K562 (cell line): ENCODE results near the gene SLC17A4. TPM values are rescaled to one million over a fixed set of nuclear protein-coding genes. Genes with fewer than 3 reads are reported as not detected.

Experiments
- ATAC-seq: fragments of 200-7000 bp; cut with Tn5 transposase; 3 replicates; pipeline ENCODE4 v1.9.1; 2020; ENCODE audit warnings: moderate library complexity
- BruUV-seq: library from RNA; stranded (reverse); fragments of 400-500 nt; replicated peaks from 2 replicates; lab custom pipeline; 2021; lab: Mats Ljungman, UMichigan
- CTCF ChIA-PET: fragments of 300-600 bp; formaldehyde crosslinking; extraction: SDS; loops from one replicate; lab custom pipeline; 2021; ENCODE audit warnings: low intra/inter-chr PET ratio; lab: Yijun Ruan, JAX
- POLR2A ChIA-PET: fragments of 300-600, 350-650 bp; sonication (Branson Sonifier 250); formaldehyde crosslinking; extraction: SDS; loops from one replicate; lab custom pipeline; 2021; ENCODE audit warnings: antibody characterized with exemption, inconsistent platforms; lab: Yijun Ruan, JAX
- DNase-seq, 4 experiments: peaks; one replicate each; pipeline versions ENCODE4 v3.0.0 to v3.0.0-alpha.2; 2011 to 2018; ENCODE audit warnings: low spot score in 3 of 4, mixed read lengths in 3 of 4; ENCODE audit errors: extremely low read depth in 1 of 4
- FAIRE-seq: peaks from 2 replicates; lab custom pipeline; 2011; peaks lifted over from hg19 to GRCh38; lab: Jason Lieb, UNC
- H2AFZ ChIP-seq: 2 replicates; pipeline ENCODE4 v1.6.0; 2011; ENCODE audit warnings: low read depth, low read length, control low read depth, inconsistent platforms
- H3K27ac ChIP-seq: fragments of 200-600 bp; 3 replicates; pipeline ENCODE4 v1.8.0; 2011; ENCODE audit warnings: low read depth, mild to moderate bottlenecking, control low read depth, inconsistent platforms, low read length, moderate library complexity, mixed read lengths; ENCODE audit errors: extremely low read depth
- H3K27me3 ChIP-seq, 2 experiments: fragments of 300-600 bp in 1 of 2; 2 replicates in 1 of 2; 3 replicates in 1 of 2; pipeline versions ENCODE4 v1.6.0 to v1.8.0; 2011; ENCODE audit warnings: inconsistent platforms in 2 of 2, low read length in 2 of 2, mild to moderate bottlenecking in 1 of 2, mixed read lengths in 1 of 2, moderate library complexity in 1 of 2; ENCODE audit not compliant: control insufficient read depth in 2 of 2, insufficient read depth in 2 of 2
- H3K36me3 ChIP-seq: fragments of 300-600 bp; 3 replicates; pipeline ENCODE4 v1.8.0; 2011; ENCODE audit warnings: mild to moderate bottlenecking, low read length, inconsistent platforms; ENCODE audit not compliant: control insufficient read depth, insufficient read depth
- H3K4me1 ChIP-seq, 2 experiments: fragments of 200-600 bp in 1 of 2; replicated peaks in 1 of 2; 2 replicates in 1 of 2; 3 replicates in 1 of 2; pipeline versions ENCODE4 v1.5.1 to v1.8.0; 2011; ENCODE audit warnings: inconsistent platforms in 2 of 2, low read length in 2 of 2, mild to moderate bottlenecking in 1 of 2, mixed read lengths in 1 of 2, moderate library complexity in 1 of 2; ENCODE audit not compliant: control insufficient read depth in 2 of 2, insufficient read depth in 2 of 2
- H3K4me2 ChIP-seq: 2 replicates; pipeline ENCODE4 v1.6.1; 2011; ENCODE audit warnings: low read length, control low read depth, inconsistent platforms, mixed read lengths; ENCODE audit not compliant: insufficient read depth
- H3K4me3 ChIP-seq: fragments of 200-600 bp; sonication (generic), shearing (Covaris generic); 2 replicates; pipeline ENCODE4 v1.5.1; 2016; ENCODE audit warnings: control low read depth, inconsistent platforms
- H3K79me2 ChIP-seq: fragments of 200-600 bp; 3 replicates; pipeline ENCODE4 v1.8.0; 2011; ENCODE audit warnings: low read length, inconsistent platforms; ENCODE audit not compliant: control insufficient read depth, insufficient read depth
- H3K9ac ChIP-seq, 2 experiments: 2 replicates each; pipeline versions ENCODE4 v1.6.0 to v1.6.1; 2011; ENCODE audit warnings: low read depth in 2 of 2, low read length in 2 of 2, control low read depth in 1 of 2, inconsistent platforms in 1 of 2, mild to moderate bottlenecking in 1 of 2, mixed read lengths in 1 of 2; ENCODE audit not compliant: insufficient read depth in 1 of 2
- H3K9me1 ChIP-seq: one replicate; pipeline ENCODE4 v1.6.0; 2011; ENCODE audit warnings: inconsistent platforms, mild to moderate bottlenecking, low read length, moderate library complexity; ENCODE audit not compliant: control insufficient read depth, insufficient read depth
- H3K9me3 ChIP-seq: replicated peaks from 2 replicates; pipeline ENCODE4 v1.5.1; 2011; ENCODE audit warnings: low read depth, low read length, inconsistent platforms; ENCODE audit not compliant: control insufficient read depth, insufficient read depth
- H4K20me1 ChIP-seq: replicated peaks from 2 replicates; pipeline ENCODE4 v1.6.1; 2011; ENCODE audit warnings: low read length, inconsistent platforms, mixed read lengths; ENCODE audit not compliant: control insufficient read depth, insufficient read depth
- DDX20 ChIP-seq: fragments of 450-650 bp; IDR thresholded peaks from 2 replicates; pipeline ENCODE4 v1.6.1; 2016; ENCODE audit warnings: missing genetic modification characterization, low read depth, mild to moderate bottlenecking, missing compliant biosample characterization, moderate library complexity
- NFE2L1 ChIP-seq: fragments of 450-650 bp; IDR thresholded peaks from 2 replicates; pipeline ENCODE4 v1.6.1; 2016; ENCODE audit warnings: missing genetic modification characterization, low read depth, mild to moderate bottlenecking, missing compliant biosample characterization, moderate library complexity, borderline replicate concordance
- NFIC ChIP-seq: fragments of 450-650 bp; IDR thresholded peaks from 2 replicates; pipeline ENCODE4 v1.6.1; 2017; ENCODE audit warnings: mild to moderate bottlenecking, inconsistent platforms
- SMARCA5 ChIP-seq: fragments of 450-650 bp; IDR thresholded peaks from 2 replicates; pipeline ENCODE4 v1.6.1; 2016
- TCF3 ChIP-seq: sonication (generic); formaldehyde crosslinking; IDR thresholded peaks from 2 replicates; pipeline ENCODE4 v1.4.0; 2020; ENCODE audit warnings: mild to moderate bottlenecking, missing genetic modification reagents
- TEAD1 ChIP-seq, 2 experiments: fragments of 450-650 bp in 1 of 2; sonication (generic) in 1 of 2; formaldehyde crosslinking; IDR thresholded peaks; 2 replicates each; pipeline versions ENCODE4 v1.4.0 to v1.8.0; 2020 to 2022; ENCODE audit warnings: mild to moderate bottlenecking in 2 of 2, missing genetic modification reagents in 1 of 2
- ZKSCAN8 ChIP-seq: fragments of 200-800 bp; sonication (Bioruptor generic); IDR thresholded peaks from 2 replicates; pipeline ENCODE4 v1.6.1; 2016; ENCODE audit warnings: missing genetic modification characterization, missing compliant biosample characterization
- ZNF24 ChIP-seq: fragments of 450-650 bp; IDR thresholded peaks from 2 replicates; pipeline ENCODE4 v1.6.1; 2016
- ZNF263 ChIP-seq: sonication (generic); formaldehyde crosslinking; IDR thresholded peaks from 2 replicates; pipeline ENCODE4 v1.8.0; 2022; ENCODE audit warnings: mild to moderate bottlenecking, missing genetic modification reagents, borderline replicate concordance
- ZNF436 ChIP-seq: fragments of 250-450, 450-650 bp; sonication (Bioruptor Pico); formaldehyde crosslinking; IDR thresholded peaks from 2 replicates; pipeline ENCODE4 v1.7.0; 2020; ENCODE audit warnings: mild to moderate bottlenecking
- ZNF507 ChIP-seq: conservative IDR thresholded peaks from 2 replicates; pipeline ENCODE4 v1.6.1; 2017; ENCODE audit warnings: missing genetic modification characterization, missing compliant biosample characterization
- WGBS: fragments of 100-300 bp; shearing (Covaris generic); methylation state at CpG from one replicate; pipeline ENCODE4 v1.1.6; 2016; ENCODE audit warnings: low coverage, mixed read lengths; ENCODE audit not compliant: insufficient coverage; ENCODE audit errors: missing lambda C conversion rate; 5-methylcytosine and 5-hydroxymethylcytosine counted together
- in situ Hi-C: fragments of 300-500 bp; cut with MboI; formaldehyde crosslinking; loops from 4 replicates; pipeline ENCODE4 v1.15.0; 2018; ENCODE audit warnings: inconsistent platforms, mixed read lengths
- intact Hi-C: fragments of 100-400 bp; cut with micrococcal nuclease; formaldehyde crosslinking; loops from 2 replicates; pipeline ENCODE4 v1.14.2; 2022
- polyA plus RNA-seq, 8 experiments: library from polyadenylated mRNA; depleted of rRNA in 4 of 8; stranded (reverse) in 5 of 8; unstranded in 3 of 8; fragments of >200 nt; fragmentation: Nextera tagmentation in 2 of 8; fragmentation: Illumina TruSeq in 1 of 8; extraction: Ambion mirVana in 2 of 8; extraction: Trizol in 1 of 8; gene quantifications; 2 replicates each; pipeline versions ENCODE4 v1.2.1 to v1.2.3, GENCODE V29; 2011 to 2014; ENCODE audit warnings: inconsistent platforms in 1 of 8, missing spikeins in 1 of 8
- total RNA-seq, 7 experiments: library from RNA; depleted of rRNA in 6 of 7; stranded (reverse); fragments of >200 nt in 6 of 7; fragmentation: Illumina TruSeq in 2 of 7; extraction: Trizol in 2 of 7; gene quantifications; 2 replicates each; pipeline versions ENCODE4 v1.2.1 to v1.2.3, GENCODE V29; 2011 to 2021; ENCODE audit warnings: low replicate concordance in 1 of 7

The SLC17A4 gene
- total and polyA plus RNA-seq, 9 of the 15 experiments (the other 6 are each of a cell fraction or from before 2014, with no cell fraction given) = not detected

DNA sequence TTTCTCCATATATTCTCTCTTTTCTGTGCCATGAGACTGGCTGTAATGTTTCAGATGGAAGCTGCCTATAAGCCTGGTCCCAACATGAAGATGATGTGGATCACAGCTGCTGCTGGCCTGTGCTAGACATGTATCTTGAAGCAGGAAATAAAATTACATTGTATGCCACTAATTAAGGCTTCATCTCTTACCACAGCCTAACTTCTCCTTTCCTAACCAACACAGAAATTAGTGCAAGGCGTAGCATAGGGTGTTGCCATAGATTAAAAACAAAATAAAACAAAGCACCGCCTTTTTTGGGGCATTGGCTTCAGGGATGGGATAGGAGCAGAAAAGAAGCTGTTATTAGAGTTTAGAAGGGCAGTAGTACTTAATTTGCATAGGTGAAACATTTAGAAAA, 4.7 kb upstream of the SLC17A4 start:
- no peaks in the 10 kb centered on the region for H3K79me2 ChIP-seq
- FAIRE-seq (no peak), ATAC-seq (no peak)
- H2AFZ ChIP-seq = no peak overlapping the region
- no peaks in the 10 kb centered on the region for H3K4me1 ChIP-seq
- H3K9me3 ChIP-seq = no peaks in the 10 kb centered on the region
- no peaks in the 10 kb centered on the region for H3K9me1 ChIP-seq
- BruUV-seq = no TSS peak
- no peaks in the 10 kb centered on the region for H4K20me1 ChIP-seq
- no peaks in the 10 kb centered on the region for H3K36me3 ChIP-seq
- TF ChIP-seq TCF3 (CRISPR knock-in tag) (no peak), ZNF436 (CRISPR knock-in tag) (no peak)
- TF ChIP-seq, all 486 proteins: peak for 0
- WGBS = 0% methylated on average over 2 of the region's 2 CpGs
- in situ Hi-C loops (no loop called here), intact Hi-C loops (no loop called here)
- no peak overlapping the region for H3K9ac ChIP-seq
- no peaks in the 10 kb centered on the region for H3K27me3 ChIP-seq
- H3K27ac ChIP-seq = no peak overlapping the region
- no peak overlapping the region for H3K4me3 ChIP-seq
- no peak for DNase-seq
- no peak overlapping the region for H3K4me2 ChIP-seq
- POLR2A ChIA-PET = interaction anchor here (0.6 kb wide), 1 partner anchor 404 kb away, joined by 3 read pairs; no protein-coding TSS in a partner anchor
- CTCF ChIA-PET = no interaction called here

DNA sequence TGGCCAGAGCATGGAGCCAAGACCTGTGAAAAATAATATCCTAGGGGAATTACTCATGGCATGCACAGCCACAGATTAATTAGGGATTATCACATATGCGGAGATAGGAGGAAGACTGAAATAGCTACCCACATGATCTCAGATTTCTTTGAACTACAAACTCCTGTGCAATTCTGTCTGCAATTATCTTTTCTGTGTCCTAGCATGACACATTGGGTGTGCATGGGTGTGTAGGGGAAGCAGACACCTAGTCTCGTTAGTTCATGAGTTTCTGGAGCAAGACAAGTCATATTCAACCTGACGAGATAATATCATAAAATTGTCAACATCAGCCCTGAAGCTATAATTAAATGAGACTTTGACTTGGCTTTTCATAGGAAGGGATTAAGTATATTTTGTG, 3.6 kb upstream of the SLC17A4 start:
- ChIA-PET CTCF (no interaction called here), POLR2A (interaction anchor here (0.8 to 0.9 kb wide), 2 partner anchors 35 to 38 kb away, joined by 3 read pairs; no protein-coding TSS in a partner anchor)
- no peak for TF ChIP-seq DDX20 (tag)
- no peak for TF ChIP-seq ZKSCAN8 (CRISPR knock-in tag)
- TF ChIP-seq TEAD1 (CRISPR knock-in tag; IDR thresholded peaks at IDR 0.05) = no peak
- no peak for TF ChIP-seq NFE2L1
- no peak for TF ChIP-seq ZNF263 (CRISPR knock-in tag)
- no peak for TF ChIP-seq NFIC
- no peak for TF ChIP-seq ZNF507
- TF ChIP-seq SMARCA5 = no peak
- no peak for TF ChIP-seq ZNF24
- H2AFZ ChIP-seq = no peak overlapping the region
- in situ Hi-C loops (no loop called here), intact Hi-C loops (no loop called here)
- H3K4me1 ChIP-seq = no peaks in the 10 kb centered on the region
- no peaks in the 10 kb centered on the region for H3K9me3 ChIP-seq
- H3K4me3 ChIP-seq = no peak overlapping the region
- H3K9ac ChIP-seq = no peak overlapping the region
- FAIRE-seq (no peak), ATAC-seq (no peak), DNase-seq (no peak)
- no peak overlapping the region for H3K27ac ChIP-seq
- no TSS peak for BruUV-seq
- peaks cover 0 to 2% of the 10 kb centered on the region in 2 experiments; a peak in 1 of 5 replicates for H3K27me3 ChIP-seq
- 2% methylated on average over 3 of the region's 3 CpGs for WGBS
- no peaks in the 10 kb centered on the region for H4K20me1 ChIP-seq
- H3K4me2 ChIP-seq = no peak overlapping the region
- H3K79me2 ChIP-seq = no peaks in the 10 kb centered on the region
- no peaks in the 10 kb centered on the region for H3K9me1 ChIP-seq
- H3K36me3 ChIP-seq = no peaks in the 10 kb centered on the region
